Loucy (cell line): Measurements from ENCODE around the gene ZDHHC18.

Experiments used
- EZH2phosphoT487 ChIP-seq: fragments of 200-600 bp; IDR thresholded peaks from 2 replicates; pipeline ENCODE4 v1.6.1; 2018; ENCODE audit warnings: antibody characterized with exemption, mild to moderate bottlenecking, moderate library complexity, borderline replicate concordance
- TF ChIP-seq, protein P1 (sequence below): fragments of 200-600 bp; sonication (generic); conservative IDR thresholded peaks from 2 replicates; pipeline ENCODE4 v1.5.1; 2014; ENCODE audit warnings: mild to moderate bottlenecking, antibody characterized with exemption, low read length

GRCh38 chr1:26858891-26859640 lies 32.6 kb downstream of the ZDHHC18 start:
- TF ChIP-seq, protein P1, sequence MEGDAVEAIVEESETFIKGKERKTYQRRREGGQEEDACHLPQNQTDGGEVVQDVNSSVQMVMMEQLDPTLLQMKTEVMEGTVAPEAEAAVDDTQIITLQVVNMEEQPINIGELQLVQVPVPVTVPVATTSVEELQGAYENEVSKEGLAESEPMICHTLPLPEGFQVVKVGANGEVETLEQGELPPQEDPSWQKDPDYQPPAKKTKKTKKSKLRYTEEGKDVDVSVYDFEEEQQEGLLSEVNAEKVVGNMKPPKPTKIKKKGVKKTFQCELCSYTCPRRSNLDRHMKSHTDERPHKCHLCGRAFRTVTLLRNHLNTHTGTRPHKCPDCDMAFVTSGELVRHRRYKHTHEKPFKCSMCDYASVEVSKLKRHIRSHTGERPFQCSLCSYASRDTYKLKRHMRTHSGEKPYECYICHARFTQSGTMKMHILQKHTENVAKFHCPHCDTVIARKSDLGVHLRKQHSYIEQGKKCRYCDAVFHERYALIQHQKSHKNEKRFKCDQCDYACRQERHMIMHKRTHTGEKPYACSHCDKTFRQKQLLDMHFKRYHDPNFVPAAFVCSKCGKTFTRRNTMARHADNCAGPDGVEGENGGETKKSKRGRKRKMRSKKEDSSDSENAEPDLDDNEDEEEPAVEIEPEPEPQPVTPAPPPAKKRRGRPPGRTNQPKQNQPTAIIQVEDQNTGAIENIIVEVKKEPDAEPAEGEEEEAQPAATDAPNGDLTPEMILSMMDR: no peak
- TF ChIP-seq EZH2phosphoT487: no peak
